SU-DHL-6 (cell line): ENCODE data around the gene CIAO3.

Source experiments
- EZH2phosphoT487 ChIP-seq: fragments of 200-600 bp; sonication (generic), shearing (Covaris generic); conservative IDR thresholded peaks from 2 replicates; pipeline ENCODE4 v1.6.1; 2018; ENCODE audit warnings: mild to moderate bottlenecking, antibody characterized with exemption, low read length, moderate library complexity, mixed read lengths
- TF ChIP-seq, protein P1 (sequence below): fragments of 200-600 bp; sonication (generic); IDR thresholded peaks from one replicate; pipeline ENCODE4 v1.5.1; 2017; ENCODE audit warnings: antibody characterized with exemption, mild to moderate bottlenecking, low read length, moderate library complexity; ENCODE audit not compliant: insufficient read depth, poor library complexity, severe bottlenecking

DNA sequence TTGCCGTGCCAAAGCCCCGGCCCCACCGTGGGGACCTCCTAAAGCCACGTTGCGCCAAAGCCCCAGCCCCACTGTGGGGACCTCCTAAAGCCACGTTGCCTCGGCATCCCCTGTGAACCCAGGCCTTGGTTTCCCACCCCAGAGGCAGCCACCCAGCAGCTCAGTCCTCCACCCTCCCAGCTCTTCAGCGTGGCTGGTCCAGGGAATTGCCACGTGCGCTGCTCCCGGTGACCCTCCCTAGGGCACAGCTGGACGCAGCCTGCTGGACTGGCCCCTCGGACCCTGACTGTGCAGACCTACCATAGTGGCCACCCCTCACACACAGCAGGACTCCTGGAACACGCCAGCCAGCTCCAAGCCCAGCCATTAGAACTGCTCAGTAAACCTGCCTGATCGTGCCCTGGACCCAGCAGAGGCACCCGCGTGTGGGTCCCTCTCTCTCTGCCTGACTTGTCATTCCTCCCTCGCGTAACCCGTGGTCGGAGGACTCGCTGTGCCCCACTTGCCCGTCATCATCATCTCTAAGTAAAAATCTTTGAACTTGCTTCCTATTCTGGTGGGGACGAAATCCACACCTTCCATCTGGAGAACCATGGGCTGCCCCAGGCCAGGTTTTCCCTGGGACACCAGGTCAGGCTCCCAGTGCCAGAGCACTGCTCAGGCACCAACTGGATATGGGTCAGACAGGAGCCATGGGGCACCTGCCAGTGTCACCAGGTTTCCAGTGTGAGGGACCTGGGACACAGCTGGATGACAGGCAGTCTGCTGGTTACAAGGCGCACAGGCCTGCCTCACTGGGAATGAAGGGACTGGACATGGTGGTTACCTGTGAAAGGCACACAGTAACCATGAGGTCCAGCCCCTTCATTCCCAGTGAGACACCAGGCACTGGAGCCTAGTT, 5.6 kb downstream of the CIAO3 start:
- TF ChIP-seq, protein P1, sequence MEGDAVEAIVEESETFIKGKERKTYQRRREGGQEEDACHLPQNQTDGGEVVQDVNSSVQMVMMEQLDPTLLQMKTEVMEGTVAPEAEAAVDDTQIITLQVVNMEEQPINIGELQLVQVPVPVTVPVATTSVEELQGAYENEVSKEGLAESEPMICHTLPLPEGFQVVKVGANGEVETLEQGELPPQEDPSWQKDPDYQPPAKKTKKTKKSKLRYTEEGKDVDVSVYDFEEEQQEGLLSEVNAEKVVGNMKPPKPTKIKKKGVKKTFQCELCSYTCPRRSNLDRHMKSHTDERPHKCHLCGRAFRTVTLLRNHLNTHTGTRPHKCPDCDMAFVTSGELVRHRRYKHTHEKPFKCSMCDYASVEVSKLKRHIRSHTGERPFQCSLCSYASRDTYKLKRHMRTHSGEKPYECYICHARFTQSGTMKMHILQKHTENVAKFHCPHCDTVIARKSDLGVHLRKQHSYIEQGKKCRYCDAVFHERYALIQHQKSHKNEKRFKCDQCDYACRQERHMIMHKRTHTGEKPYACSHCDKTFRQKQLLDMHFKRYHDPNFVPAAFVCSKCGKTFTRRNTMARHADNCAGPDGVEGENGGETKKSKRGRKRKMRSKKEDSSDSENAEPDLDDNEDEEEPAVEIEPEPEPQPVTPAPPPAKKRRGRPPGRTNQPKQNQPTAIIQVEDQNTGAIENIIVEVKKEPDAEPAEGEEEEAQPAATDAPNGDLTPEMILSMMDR: no peak
- TF ChIP-seq EZH2phosphoT487: no peak
